ENCODE data around the gene TBX15.

DNA sequence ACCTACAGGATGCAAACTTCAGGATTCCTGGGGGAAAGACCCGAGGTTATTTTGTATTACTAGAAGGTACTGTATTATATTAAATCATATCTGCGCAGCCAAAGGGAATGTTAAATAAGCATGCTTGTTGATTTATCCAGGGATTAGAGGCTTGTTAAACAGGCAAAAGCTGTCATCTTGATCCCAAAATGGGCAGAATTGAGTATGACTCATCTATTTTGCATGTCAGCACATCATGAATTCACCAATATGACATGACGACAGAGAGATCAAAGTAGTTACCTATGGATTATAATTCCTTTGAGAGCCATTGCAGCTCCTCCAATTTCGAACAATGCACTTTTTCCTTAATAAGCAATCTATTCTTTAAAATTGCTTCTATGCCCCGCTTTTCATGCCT lies 66.1 kb downstream of the TBX15 start:
- TF ChIP-seq EP300 (IDR thresholded peaks at IDR 0.05; ENCODE audit: low read depth): no peak
- TF ChIP-seq, protein P1, sequence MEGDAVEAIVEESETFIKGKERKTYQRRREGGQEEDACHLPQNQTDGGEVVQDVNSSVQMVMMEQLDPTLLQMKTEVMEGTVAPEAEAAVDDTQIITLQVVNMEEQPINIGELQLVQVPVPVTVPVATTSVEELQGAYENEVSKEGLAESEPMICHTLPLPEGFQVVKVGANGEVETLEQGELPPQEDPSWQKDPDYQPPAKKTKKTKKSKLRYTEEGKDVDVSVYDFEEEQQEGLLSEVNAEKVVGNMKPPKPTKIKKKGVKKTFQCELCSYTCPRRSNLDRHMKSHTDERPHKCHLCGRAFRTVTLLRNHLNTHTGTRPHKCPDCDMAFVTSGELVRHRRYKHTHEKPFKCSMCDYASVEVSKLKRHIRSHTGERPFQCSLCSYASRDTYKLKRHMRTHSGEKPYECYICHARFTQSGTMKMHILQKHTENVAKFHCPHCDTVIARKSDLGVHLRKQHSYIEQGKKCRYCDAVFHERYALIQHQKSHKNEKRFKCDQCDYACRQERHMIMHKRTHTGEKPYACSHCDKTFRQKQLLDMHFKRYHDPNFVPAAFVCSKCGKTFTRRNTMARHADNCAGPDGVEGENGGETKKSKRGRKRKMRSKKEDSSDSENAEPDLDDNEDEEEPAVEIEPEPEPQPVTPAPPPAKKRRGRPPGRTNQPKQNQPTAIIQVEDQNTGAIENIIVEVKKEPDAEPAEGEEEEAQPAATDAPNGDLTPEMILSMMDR (IDR thresholded peaks at IDR 0.05): no peak
- no peak for TF ChIP-seq POLR2A (IDR thresholded peaks at IDR 0.05)
